K562 (cell line): ENCODE measurements around the gene CPN2. TPM values are rescaled to one million over a fixed set of nuclear protein-coding genes. Genes with fewer than 3 reads are reported as not detected.
A peak's percentile ranks its signal among the peaks of the same experiment; 100 is the strongest.

Source experiments
- BCOR ChIP-seq: fragments of 450-650 bp; IDR thresholded peaks from 2 replicates; pipeline ENCODE4 v1.6.1; 2016
- BDP1 ChIP-seq: IDR thresholded peaks from 3 replicates; pipeline ENCODE4 v1.6.1; 2011; ENCODE audit not compliant: insufficient read length, insufficient read depth
- EWSR1 ChIP-seq: fragments of 450-650 bp; IDR thresholded peaks from 2 replicates; pipeline ENCODE4 v1.6.1; 2018; ENCODE audit warnings: borderline replicate concordance, mild to moderate bottlenecking, low read depth, moderate library complexity; ENCODE audit not compliant: partially characterized antibody
- HDAC8 ChIP-seq: fragments of 450-650 bp; IDR thresholded peaks from 2 replicates; pipeline ENCODE4 v1.6.1; 2016; ENCODE audit warnings: mild to moderate bottlenecking, missing genetic modification characterization, moderate library complexity, missing compliant biosample characterization
- KLF1 ChIP-seq: fragments of 450-650 bp; IDR thresholded peaks from 2 replicates; pipeline ENCODE4 v1.6.1; 2016; ENCODE audit warnings: missing genetic modification characterization, missing compliant biosample characterization
- MECOM ChIP-seq: fragments of 250-450 bp; sonication (Bioruptor Pico); IDR thresholded peaks from 2 replicates; pipeline ENCODE4 v1.8.0; 2022; ENCODE audit warnings: inconsistent platforms
- PHB2 ChIP-seq: fragments of 450-650 bp; IDR thresholded peaks from 2 replicates; pipeline ENCODE4 v1.6.1; 2017; ENCODE audit warnings: low read depth
- PHF8 ChIP-seq: fragments of 200-600 bp; sonication (generic); IDR thresholded peaks from 2 replicates; pipeline ENCODE4 v1.6.1; 2012; ENCODE audit warnings: mixed run types, mild to moderate bottlenecking, inconsistent platforms, low read length, moderate library complexity, borderline replicate concordance
- RAD21 ChIP-seq, 2 experiments: fragments of 250-450 bp in 1 of 2; fragments of 450-650 bp in 1 of 2; sonication (Bioruptor Pico) in 1 of 2; formaldehyde crosslinking in 1 of 2; IDR thresholded peaks in 1 of 2; conservative IDR thresholded peaks in 1 of 2; 2 replicates each; pipeline versions ENCODE4 v1.4.0 to v1.8.0; 2020 to 2022; ENCODE audit warnings: mild to moderate bottlenecking in 2 of 2, moderate library complexity in 1 of 2
- ZNF175 ChIP-seq: fragments of 200-800 bp; sonication (Bioruptor generic); IDR thresholded peaks from 2 replicates; pipeline ENCODE4 v1.6.1; 2016; ENCODE audit warnings: low read depth, mild to moderate bottlenecking, missing genetic modification characterization, missing compliant biosample characterization
- ZNF384 ChIP-seq: IDR thresholded peaks from 2 replicates; pipeline ENCODE4 v1.6.1; 2012; ENCODE audit warnings: low read depth, low read length, improper control_type of control experiment
- ZNF586 ChIP-seq: fragments of 450-650 bp; formaldehyde crosslinking; conservative IDR thresholded peaks from 2 replicates; pipeline ENCODE4 v1.4.0; 2020; ENCODE audit warnings: mild to moderate bottlenecking, moderate library complexity
- ZNF668 ChIP-seq: fragments of 250-450 bp; sonication (Bioruptor Pico); IDR thresholded peaks from 2 replicates; pipeline ENCODE4 v1.8.0; 2022; ENCODE audit warnings: mild to moderate bottlenecking, inconsistent platforms
- polyA plus RNA-seq, 8 experiments: library from polyadenylated mRNA; depleted of rRNA in 4 of 8; stranded (reverse) in 5 of 8; unstranded in 3 of 8; fragments of >200 nt; fragmentation: Nextera tagmentation in 2 of 8; fragmentation: Illumina TruSeq in 1 of 8; extraction: Ambion mirVana in 2 of 8; extraction: Trizol in 1 of 8; gene quantifications; 2 replicates each; pipeline versions ENCODE4 v1.2.1 to v1.2.3, GENCODE V29; 2011 to 2014; ENCODE audit warnings: inconsistent platforms in 1 of 8, missing spikeins in 1 of 8
- total RNA-seq, 7 experiments: library from RNA; depleted of rRNA in 6 of 7; stranded (reverse); fragments of >200 nt in 6 of 7; fragmentation: Illumina TruSeq in 2 of 7; extraction: Trizol in 2 of 7; gene quantifications; 2 replicates each; pipeline versions ENCODE4 v1.2.1 to v1.2.3, GENCODE V29; 2011 to 2021; ENCODE audit warnings: low replicate concordance in 1 of 7
- TF ChIP-seq, protein P1 (sequence below): fragments of 450-650 bp; IDR thresholded peaks from 2 replicates; pipeline ENCODE4 v1.6.1; 2016; ENCODE audit warnings: low read depth
- TF ChIP-seq, protein P2 (sequence below): sonication (generic); formaldehyde crosslinking; IDR thresholded peaks from 2 replicates; pipeline ENCODE4 v1.8.1; 2022; ENCODE audit warnings: missing genetic modification reagents
- TF ChIP-seq, protein P3 (sequence below): fragments of 250-450 bp; sonication (Bioruptor Pico); IDR thresholded peaks from 2 replicates; pipeline ENCODE4 v1.8.0; 2022; ENCODE audit warnings: inconsistent platforms, mild to moderate bottlenecking, moderate library complexity, borderline replicate concordance
- TF ChIP-seq, protein P4 (sequence below): fragments of 250-450 bp; sonication (Bioruptor Pico); IDR thresholded peaks from 2 replicates; pipeline ENCODE4 v1.9.0; 2021; ENCODE audit warnings: mild to moderate bottlenecking

Gene CPN2
- total and polyA plus RNA-seq, 9 of the 15 experiments (the other 6 are each of a cell fraction or from before 2014, with no cell fraction given), result not detected

DNA sequence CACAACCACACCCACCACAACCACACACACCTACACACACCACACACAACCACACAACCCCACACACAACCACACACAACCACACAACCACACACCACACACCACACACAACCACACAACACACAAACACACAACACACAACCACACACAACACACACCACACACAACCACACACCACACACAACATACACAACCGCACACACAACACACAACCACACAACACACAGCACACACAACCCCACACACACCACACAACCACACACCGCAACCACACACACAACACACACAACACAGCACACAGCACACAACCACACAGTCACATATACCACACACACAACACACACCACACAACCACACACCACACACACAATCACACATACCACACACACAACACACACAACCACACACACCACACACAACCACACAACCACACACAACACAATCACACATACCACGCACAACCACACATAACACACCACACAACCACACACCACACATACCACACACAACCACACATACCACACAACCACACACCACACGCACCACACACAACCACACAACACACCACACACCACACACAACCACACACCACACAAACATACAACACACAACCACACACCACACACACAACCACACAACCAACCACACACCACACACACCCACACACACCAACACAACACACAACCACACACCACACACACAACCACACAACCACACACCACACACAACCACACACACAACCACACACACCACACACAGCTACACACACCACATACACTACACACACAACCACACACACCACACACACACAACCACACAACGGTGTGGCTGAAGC, 23.7 kb downstream of the CPN2 start (continued):
- TF ChIP-seq, protein P1, sequence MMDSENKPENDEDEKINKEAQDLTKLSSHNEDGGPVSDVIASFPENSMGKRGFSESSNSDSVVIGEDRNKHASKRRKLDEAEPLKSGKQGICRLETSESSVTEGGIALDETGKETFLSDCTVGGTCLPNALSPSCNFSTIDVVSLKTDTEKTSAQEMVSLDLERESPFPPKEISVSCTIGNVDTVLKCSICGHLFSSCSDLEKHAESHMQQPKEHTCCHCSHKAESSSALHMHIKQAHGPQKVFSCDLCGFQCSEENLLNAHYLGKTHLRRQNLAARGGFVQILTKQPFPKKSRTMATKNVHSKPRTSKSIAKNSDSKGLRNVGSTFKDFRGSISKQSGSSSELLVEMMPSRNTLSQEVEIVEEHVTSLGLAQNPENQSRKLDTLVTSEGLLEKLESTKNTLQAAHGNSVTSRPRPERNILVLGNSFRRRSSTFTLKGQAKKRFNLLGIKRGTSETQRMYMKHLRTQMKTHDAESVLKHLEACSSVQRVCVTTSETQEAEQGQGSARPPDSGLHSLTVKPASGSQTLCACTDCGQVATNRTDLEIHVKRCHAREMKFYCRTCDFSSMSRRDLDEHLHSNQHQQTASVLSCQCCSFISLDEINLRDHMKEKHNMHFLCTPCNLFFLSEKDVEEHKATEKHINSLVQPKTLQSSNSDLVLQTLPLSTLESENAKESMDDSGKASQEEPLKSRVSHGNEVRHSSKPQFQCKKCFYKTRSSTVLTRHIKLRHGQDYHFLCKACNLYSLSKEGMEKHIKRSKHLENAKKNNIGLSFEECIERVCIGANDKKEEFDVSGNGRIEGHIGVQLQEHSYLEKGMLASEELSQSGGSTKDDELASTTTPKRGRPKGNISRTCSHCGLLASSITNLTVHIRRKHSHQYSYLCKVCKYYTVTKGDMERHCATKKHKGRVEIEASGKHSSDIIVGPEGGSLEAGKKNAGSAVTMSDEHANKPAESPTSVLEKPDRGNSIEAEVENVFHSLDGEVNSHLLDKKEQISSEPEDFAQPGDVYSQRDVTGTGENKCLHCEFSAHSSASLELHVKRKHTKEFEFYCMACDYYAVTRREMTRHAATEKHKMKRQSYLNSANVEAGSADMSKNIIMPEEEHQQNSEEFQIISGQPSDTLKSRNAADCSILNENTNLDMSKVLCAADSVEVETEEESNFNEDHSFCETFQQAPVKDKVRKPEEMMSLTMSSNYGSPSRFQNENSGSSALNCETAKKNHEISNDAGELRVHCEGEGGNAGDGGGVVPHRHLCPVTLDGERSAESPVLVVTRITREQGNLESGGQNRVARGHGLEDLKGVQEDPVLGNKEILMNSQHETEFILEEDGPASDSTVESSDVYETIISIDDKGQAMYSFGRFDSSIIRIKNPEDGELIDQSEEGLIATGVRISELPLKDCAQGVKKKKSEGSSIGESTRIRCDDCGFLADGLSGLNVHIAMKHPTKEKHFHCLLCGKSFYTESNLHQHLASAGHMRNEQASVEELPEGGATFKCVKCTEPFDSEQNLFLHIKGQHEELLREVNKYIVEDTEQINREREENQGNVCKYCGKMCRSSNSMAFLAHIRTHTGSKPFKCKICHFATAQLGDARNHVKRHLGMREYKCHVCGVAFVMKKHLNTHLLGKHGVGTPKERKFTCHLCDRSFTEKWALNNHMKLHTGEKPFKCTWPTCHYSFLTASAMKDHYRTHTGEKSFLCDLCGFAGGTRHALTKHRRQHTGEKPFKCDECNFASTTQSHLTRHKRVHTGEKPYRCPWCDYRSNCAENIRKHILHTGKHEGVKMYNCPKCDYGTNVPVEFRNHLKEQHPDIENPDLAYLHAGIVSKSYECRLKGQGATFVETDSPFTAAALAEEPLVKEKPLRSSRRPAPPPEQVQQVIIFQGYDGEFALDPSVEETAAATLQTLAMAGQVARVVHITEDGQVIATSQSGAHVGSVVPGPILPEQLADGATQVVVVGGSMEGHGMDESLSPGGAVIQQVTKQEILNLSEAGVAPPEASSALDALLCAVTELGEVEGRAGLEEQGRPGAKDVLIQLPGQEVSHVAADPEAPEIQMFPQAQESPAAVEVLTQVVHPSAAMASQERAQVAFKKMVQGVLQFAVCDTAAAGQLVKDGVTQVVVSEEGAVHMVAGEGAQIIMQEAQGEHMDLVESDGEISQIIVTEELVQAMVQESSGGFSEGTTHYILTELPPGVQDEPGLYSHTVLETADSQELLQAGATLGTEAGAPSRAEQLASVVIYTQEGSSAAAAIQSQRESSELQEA, result no peak
- TF ChIP-seq EWSR1 (no peak), ZNF586 (CRISPR knock-in tag) (no peak), PHF8 (no peak), BDP1 (no peak), MECOM (no peak), ZNF384 (no peak), RAD21 (CRISPR knock-in tag; conservative IDR thresholded peaks at IDR 0.05 in 1 of 2, IDR thresholded peaks at IDR 0.05 in 1 of 2) (no peak), KLF1 (tag) (no peak), ZNF668 (no peak), ZNF175 (CRISPR knock-in tag) (no peak), PHB2 (peak; percentile 27; the same call in 1 of the 2 replicates), HDAC8 (tag) (no peak), BCOR (peak; percentile 33; the same call in 1 of the 2 replicates)
- TF ChIP-seq, protein P2, sequence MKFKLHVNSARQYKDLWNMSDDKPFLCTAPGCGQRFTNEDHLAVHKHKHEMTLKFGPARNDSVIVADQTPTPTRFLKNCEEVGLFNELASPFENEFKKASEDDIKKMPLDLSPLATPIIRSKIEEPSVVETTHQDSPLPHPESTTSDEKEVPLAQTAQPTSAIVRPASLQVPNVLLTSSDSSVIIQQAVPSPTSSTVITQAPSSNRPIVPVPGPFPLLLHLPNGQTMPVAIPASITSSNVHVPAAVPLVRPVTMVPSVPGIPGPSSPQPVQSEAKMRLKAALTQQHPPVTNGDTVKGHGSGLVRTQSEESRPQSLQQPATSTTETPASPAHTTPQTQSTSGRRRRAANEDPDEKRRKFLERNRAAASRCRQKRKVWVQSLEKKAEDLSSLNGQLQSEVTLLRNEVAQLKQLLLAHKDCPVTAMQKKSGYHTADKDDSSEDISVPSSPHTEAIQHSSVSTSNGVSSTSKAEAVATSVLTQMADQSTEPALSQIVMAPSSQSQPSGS, result no peak
- TF ChIP-seq, protein P3, sequence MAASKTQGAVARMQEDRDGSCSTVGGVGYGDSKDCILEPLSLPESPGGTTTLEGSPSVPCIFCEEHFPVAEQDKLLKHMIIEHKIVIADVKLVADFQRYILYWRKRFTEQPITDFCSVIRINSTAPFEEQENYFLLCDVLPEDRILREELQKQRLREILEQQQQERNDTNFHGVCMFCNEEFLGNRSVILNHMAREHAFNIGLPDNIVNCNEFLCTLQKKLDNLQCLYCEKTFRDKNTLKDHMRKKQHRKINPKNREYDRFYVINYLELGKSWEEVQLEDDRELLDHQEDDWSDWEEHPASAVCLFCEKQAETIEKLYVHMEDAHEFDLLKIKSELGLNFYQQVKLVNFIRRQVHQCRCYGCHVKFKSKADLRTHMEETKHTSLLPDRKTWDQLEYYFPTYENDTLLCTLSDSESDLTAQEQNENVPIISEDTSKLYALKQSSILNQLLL (CRISPR knock-in tag), result no peak
- TF ChIP-seq, protein P4, sequence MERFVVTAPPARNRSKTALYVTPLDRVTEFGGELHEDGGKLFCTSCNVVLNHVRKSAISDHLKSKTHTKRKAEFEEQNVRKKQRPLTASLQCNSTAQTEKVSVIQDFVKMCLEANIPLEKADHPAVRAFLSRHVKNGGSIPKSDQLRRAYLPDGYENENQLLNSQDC, result no peak
